Coronary artery (tissue), 2 donors: ENCODE data around the gene IL16.

ENCODE experiments used
- DNase-seq: peaks from one replicate; pipeline ENCODE4 v3.0.0-alpha.2; 2017; ENCODE audit warnings: low spot score
- H3K27ac ChIP-seq, 2 donors: fragments of 200-600 bp; sonication (generic); one replicate each; pipeline ENCODE4 v1.5.1; 2016 to 2019
- H3K4me3 ChIP-seq: fragments of 200-600 bp; sonication (generic); 2 replicates; pipeline ENCODE4 v1.5.1; 2016; ENCODE audit warnings: mild to moderate bottlenecking, moderate library complexity
- TF ChIP-seq, protein P1 (sequence below): fragments of 200-600 bp; sonication (generic); IDR thresholded peaks from one replicate; pipeline ENCODE4 v1.5.1; 2019; ENCODE audit warnings: antibody characterized with exemption

IL16 gene

DNA sequence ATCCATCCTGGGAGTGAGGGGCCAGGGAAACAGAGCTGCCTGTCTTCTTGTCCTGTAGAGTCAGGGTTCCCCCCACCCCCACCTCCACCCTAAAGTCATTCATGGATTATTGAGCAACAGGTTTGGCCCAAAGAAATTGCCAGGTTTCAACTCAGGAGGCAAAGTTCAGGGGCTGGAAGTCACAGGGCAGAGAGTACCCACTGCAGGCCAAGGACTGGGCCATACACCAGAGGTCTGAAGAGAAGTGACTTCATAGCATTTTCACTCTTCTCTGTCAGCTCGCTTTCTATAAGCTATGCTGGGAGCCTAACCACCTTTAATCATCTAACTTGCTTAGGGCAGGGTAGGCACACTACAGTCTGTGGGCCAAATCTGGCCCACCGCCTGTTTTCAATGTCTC, 77.2 kb downstream of the IL16 start:
- Histone ChIP-seq H3K27ac (no peak overlapping the region), H3K4me3 (no peak overlapping the region)
- TF ChIP-seq, protein P1, sequence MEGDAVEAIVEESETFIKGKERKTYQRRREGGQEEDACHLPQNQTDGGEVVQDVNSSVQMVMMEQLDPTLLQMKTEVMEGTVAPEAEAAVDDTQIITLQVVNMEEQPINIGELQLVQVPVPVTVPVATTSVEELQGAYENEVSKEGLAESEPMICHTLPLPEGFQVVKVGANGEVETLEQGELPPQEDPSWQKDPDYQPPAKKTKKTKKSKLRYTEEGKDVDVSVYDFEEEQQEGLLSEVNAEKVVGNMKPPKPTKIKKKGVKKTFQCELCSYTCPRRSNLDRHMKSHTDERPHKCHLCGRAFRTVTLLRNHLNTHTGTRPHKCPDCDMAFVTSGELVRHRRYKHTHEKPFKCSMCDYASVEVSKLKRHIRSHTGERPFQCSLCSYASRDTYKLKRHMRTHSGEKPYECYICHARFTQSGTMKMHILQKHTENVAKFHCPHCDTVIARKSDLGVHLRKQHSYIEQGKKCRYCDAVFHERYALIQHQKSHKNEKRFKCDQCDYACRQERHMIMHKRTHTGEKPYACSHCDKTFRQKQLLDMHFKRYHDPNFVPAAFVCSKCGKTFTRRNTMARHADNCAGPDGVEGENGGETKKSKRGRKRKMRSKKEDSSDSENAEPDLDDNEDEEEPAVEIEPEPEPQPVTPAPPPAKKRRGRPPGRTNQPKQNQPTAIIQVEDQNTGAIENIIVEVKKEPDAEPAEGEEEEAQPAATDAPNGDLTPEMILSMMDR, result no peak
- DNase-seq, result no peak

DNA sequence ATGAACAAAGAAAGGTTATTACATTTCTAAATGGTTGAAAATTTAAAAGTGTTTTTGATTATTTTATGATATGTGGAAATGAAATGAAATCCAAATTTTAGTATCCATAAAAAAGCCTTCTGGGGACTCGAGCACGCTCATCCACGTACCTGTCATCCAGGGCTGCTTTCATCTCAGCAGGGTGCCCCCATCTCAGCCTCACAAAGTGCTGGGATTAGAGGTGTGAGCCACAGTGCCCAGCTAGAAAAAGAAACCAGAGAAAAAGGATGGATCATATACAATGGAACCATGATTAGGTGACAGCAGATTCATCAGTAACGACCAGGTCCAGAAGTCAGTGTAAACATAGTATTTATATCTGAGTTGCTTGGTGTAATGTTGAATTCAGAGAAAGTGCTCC, 77.6 kb downstream of the IL16 start:
- no peak overlapping the region for H3K4me3 ChIP-seq
- TF ChIP-seq, protein P1, result no peak
- no peak for DNase-seq
- H3K27ac ChIP-seq, result no peak overlapping the region

GRCh38 chr15:81274931-81275707, 78.4 kb downstream of the IL16 start:
- TF ChIP-seq, protein P1, result peak; percentile 69
- no peak overlapping the region for H3K4me3 ChIP-seq
- H3K27ac ChIP-seq, result peak overlapping the region in 1 of 2 donors; percentile 60
- DNase-seq, result no peak

GRCh38 chr15:81275711-81276392, 79.2 kb downstream of the IL16 start:
- Histone ChIP-seq H3K4me3 (no peak overlapping the region), H3K27ac (peak overlapping the region in 1 of 2 donors; percentile 29)
- DNase-seq, result no peak
- TF ChIP-seq, protein P1, result no peak

DNA sequence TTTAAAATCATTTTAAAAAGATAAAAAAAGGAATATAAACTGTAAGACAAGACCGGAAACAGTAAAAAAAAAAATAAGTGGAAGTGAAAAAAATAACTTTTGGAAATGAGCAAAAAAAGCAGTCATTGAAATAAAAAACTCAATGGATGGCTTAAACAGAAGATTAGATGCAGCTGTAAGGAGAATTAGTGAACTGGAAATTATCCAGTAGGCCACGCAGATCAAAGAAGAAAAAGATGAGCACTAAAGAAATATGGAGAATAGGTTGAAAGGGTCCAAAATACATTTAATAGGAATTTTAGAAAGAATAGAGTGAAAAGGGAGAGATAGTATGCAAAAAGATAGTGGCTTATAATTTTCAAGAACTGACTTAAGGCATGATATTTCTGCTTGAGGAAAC, 80.3 kb downstream of the IL16 start:
- TF ChIP-seq, protein P1, result no peak
- H3K4me3 ChIP-seq, result no peak overlapping the region
- H3K27ac ChIP-seq, result no peak overlapping the region
- DNase-seq, result no peak

GRCh38 chr15:81277851-81278250, 81.2 kb downstream of the IL16 start:
- TF ChIP-seq, protein P1, result no peak
- no peak overlapping the region for H3K4me3 ChIP-seq
- no peak overlapping the region for H3K27ac ChIP-seq
- no peak for DNase-seq
